GM18861 (cell line): ENCODE results near the gene RHBDF2.
A peak's percentile ranks its signal among the peaks of the same experiment; 100 is the strongest.
"Not testable (repeated sequence)": the region's sequence is repeated elsewhere in the genome, so short reads cannot be mapped to it uniquely, and the experiment has no call there.

Source experiments
- ATAC-seq: cut with Tn5 transposase; IDR thresholded peaks from one replicate; pipeline ENCODE4 v1.9.1; 2021; ENCODE audit not compliant: unreplicated experiment

Gene RHBDF2

DNA sequence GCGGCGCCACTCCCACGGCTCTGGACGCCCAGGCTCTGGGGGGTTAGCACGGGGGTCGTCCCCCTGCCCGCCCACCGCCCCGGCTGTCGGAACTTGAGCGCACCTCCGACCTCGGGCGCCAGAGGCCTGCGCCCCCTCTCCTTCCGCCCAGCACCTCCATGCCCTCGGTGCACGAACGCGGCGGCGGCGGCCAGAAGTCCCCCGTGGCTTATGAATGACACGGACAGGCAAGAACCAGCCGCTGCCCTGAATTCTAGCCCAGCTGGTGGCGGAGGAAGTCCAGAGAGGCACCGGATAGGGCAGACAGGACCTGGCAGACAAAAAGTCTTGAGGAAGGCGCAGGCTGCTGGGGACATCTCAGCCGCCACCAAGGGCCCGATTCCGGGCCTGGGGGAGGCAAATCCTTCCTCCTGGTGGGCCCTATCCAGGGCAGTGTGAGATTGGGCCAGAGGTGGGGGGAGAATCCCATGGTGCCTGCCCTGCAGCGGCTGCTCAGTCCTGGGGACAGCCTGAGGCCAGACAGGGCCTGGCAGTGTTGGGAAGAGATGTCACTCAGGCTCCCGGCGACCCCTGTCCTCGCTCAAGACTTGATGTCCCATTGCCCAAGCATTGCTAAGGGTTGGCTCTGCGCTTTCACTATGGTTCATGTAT lies 37.2 kb upstream of the RHBDF2 start:
- ATAC-seq: no peak

DNA sequence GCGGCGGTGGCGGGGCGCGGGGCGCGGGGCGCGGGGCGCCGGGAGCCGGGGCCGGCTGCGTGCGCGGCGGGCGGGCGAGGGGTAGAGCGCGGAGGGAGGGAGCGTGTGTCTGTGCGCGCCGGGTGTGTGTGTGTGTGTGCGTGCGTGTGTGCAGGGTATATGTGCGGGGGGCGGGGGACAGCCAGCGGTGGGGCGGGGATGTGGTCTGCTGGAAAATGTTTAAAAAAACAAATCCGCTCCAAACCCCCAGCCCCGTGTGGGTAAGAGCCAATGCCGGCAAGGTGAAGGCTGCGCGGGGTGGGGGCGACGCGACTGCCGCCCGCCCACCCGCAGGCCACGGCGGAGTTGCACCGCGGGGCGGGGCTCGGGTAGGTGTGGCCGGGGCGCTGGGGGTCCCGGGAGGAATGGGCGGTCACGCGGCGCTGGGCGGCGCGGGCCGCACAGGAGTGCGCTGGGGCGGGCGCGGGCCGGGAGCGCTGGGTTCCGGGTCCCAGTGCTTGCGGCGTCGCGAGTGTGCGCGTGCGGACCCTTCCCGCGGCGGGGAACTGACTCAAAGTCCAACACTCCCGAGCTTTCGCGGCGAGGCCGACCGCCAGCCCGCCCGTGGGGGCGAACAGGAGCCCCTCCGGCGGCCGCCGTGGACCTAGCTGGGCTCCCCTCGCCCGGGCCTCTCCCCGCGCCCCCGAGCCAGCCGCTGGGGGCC lies 36.5 kb upstream of the RHBDF2 start, which contains the start of gene CYGB:
CYGB (minus strand) TSS at position 132 of the 703 bp plus-strand sequence. CDS start 167 bp downstream, outside the sequence.
- ATAC-seq: no peak

DNA sequence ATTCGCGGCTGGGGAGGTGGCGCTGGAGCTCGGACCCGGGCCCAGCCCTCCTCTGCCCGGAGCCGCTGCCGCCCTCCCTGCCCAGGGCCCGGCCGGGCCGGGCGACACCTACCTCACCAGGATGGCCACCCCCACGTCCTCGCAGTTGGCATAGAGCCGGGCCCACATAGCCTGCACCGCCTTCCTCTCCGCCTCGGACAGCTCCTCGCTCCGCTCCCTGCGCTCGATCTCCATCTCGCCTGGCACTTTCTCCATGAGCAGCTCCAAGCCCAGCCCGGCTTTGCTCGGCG lies 36.0 kb upstream of the RHBDF2 start:
- no peak for ATAC-seq

DNA sequence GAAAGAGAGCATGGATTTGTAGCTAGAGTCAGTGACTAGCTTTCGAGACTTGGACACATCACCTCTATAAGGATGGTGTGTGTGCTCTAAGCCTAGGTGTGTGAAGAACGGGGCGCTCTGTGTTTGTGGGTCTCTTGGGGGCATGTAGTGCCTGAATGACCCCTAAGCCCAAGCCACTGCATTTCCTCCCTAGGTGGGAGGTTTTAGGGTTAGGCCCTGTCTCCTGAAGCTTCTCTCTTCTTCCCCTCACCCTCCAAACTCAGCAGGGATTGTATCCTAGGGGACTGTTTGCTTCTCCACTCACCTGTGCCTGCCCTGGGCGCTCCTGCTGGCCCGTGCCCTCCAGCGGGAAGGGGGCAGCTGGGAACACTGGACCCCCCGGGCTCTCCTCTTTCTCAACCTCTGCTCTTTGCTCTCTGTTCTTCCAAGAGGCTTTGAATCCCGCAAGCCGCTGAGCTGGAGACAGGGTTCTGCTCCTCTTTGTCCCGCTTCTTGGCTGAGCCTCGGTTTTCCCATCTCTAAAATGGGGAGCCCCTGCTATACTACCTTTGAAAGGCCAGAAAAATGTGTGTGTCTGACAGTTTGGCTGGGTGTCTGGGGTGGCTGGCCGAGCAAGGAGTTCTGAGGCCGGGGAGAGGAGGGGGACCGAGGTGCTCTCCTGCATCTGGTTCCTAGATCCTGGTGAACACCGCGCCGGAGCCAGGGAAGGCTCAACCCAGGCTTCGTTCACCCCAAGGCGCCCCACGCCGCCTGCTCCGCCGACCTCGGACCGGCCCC lies 35.5 kb upstream of the RHBDF2 start:
- ATAC-seq: no peak

DNA sequence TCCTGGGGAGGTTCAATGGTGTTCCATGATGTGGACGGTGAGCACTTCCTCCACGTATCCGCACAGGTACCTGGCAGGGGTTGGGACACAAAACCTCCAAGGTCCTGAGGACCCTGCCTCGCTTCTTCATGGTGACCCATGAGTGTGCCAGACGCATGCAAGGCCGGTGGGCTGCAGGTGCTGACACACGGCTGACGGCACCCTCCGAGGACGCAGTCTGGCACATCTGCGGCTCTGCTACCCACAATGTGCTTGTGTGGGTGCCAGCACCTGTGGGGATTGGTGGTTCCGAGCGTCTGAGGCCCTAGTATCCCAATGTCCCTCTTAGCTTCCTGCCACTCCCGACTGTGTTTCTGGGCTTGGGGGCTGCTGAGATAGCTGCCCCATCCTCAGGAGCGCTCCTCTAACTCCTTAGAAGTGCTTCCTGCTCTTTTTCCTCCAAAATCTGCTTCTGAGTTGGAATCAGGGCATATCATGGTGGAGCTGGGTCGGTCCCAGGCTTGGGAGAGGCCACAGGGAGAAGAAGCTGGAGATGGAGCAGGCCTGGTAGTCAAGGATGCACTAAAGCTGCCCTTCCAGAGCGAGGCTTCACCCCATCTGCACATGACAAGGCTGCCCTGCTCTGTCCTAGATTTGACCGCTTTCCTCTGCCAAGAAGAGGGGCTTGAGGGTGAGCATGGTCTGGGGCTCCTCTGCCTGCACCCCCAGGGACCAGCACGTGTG lies 34.7 kb upstream of the RHBDF2 start:
- ATAC-seq: no peak

DNA sequence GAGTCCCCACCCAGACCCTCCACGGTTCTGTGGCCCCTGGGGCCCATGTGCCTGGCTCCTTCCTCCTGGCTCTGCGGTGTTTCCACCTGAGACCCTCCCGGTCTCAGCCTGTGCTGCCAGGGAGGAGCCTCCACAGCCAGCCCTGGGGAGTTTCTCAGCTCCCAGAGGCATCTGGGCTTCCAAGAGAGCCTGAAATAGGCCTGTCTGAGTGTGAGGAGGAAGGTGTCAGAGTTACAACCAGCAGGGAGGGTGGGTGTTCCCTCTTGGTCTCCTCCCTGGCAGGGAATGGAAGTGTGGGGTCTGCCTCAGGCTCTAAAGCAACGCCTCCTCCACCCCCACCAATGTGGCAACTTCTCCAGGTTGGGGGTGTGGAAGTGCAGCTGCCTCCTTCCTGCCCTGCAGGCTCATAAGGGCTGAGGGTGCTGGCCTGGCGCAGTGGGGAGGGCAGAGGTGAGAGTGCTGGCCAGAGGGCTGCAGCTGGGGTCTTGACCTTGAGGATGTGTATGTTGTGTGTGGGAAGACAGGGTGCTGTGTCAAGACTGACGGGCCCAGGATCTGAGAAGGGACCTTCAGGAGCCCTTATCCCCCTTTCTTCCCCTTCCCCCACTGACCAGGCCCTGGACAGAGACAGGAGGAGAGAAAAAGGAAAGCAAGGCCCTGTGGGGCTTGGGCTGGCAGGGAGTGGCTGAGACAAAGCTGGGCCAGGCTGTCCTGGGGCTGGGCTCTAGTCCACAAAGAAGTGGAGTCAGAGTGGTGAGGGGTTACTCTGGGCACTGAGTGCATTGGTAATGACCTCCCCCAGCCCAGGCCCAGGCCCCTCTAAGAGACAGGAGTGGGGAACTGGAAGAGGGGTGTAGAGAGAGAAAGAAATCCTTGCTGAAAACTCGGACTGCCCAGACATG lies 33.9 kb upstream of the RHBDF2 start:
- ATAC-seq: no peak

DNA sequence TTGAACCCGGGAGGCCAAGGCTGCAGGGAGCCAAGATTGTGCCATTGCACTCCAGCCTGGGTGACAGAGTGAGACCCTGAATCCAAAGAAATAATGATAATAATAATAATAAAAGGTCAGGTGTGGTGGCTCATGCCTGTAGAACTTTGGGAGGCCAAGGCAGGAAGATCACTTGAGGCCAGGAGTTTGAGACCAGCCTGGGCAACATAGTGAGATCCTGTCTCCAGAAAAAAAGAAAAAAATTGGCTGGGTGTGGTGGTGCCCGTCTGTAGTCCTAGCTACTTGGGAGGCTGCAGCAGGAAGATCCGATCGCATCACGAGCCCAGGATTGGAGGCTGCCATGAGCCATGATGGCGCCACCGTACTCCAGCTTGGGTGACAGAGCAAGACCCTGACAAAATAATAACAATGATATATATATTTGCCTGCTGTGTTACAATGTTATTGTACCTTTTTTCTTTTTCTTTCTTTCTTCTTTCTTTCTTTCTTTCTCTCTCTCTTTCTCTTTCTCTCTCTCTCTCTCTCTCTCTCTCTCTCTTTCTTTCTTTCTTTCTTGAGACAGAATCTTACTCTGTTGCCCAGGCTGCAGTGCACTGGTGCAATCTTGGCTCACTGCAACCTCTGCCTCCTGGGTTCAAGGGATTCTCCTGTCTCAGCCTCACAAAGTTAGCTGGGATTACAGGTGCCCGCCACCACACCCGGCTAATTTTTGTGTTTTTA lies 32.6 kb upstream of the RHBDF2 start:
- not testable (repeated sequence) for ATAC-seq

DNA sequence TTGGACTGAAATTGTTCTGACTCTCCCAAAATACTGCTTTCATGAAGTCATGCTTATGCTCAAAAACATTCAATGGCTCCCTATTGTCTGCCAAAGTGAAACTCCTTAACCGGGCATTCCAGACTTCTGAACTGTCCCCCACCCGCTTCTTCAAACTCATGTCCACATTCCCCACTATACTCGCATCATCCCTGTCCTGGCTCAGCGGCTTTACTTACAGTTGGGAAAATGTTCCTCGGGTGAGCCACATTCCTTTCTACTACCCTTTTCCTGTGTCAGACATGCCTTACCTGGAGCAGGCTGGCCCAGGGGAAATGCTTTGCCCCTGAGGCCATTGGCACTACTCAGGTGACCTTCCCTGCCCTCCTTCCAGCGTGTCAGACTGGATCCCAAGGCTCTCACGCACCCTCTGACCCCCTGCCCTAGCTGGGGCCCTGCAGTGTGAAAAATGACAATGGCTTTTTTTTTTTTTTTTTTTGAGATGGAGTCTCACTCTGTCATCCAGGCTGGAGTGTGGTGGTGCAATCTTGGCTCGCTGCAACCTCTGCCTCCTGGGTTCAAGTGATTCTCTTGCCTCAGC lies 30.9 kb upstream of the RHBDF2 start:
- ATAC-seq: no peak

DNA sequence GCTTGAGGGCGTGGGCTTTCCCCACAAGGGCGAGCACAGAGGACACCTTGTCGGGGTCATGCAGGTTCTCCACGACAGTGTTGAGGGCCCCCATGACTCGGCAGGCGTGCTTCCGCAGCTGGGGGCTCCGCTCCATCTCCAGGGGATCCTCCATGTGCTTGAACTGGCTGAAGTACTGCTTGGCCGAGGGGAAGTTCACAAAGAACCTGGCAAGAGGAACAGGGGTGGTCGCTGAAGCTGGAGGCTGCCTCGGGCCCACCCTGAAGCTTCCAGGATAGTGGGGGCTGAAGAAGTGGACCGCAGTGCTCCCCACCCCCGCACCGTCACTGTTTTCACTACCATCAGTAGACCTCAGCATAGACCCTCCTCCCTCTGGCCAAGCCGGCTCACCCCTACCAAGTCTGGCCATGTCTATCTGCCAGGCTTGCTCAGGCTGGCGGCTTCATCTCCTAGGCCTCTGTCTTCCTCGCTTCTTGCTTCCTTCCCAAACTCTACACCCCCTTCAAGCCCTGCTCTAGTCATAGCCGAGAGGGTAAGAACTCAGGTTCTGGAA lies 30.3 kb upstream of the RHBDF2 start:
- no peak for ATAC-seq

DNA sequence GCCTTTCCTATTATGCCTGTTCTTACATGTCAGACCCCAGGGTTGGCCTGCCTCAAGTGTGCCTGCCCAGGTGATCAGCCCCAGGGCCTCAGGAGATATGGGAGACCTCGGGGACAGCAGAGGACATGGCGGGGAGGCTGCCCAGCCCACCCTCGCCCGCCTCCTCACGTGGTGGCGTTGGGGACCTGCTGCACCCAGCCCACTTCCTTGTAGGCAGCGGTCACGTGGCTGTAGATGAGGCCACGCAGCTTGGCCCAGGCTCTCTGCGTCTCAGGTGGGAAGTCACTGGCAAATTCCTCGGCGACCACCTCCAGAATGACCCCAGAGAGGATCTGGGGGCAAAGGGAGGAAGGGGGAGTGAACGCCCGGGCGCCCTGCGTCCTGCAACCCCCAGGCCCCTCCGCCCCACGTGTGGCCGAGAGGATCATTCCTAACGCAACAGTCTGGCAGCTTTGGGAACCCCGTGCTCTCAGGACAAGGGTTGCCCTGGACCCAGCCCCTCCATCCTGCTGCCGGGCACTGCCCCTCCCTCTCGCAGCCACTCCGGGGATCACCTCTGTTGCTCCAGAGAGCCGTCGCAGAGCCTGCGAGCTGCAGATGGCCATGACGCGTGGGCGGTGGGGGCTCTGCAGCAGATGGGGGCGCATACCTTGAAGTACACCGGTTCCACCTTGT lies 29.7 kb upstream of the RHBDF2 start:
- ATAC-seq: no peak

DNA sequence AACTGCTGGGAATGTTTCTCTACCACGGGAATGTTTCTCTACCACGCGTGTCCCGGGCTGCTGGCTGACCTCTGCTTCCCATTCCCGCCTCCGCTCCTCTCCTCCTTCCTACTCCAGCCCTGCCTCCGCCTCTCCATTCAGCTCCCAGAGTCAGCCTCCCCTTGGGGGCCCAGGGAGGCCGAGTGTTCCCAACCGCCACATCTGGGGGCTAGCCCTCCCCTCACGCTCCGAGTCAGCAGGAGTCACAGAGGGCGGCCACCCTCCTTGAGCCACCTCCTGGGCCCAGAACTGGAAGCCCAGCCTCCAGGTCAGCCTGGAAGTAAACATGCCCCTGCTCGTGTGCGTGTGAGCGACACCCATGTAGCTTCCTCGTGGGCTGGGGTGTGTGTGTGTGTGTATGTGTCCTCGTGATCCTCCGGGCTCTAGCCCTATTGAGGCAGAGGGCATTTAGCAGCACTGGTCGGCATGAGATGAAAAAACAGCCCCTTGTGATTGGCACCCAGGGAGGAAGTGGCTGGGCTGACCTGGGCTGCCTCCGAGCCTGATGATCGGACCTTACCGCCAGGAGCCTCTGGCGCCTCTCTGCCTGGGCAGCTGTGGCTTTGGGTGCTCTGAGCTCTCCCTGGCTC lies 29.0 kb upstream of the RHBDF2 start:
- no peak for ATAC-seq

DNA sequence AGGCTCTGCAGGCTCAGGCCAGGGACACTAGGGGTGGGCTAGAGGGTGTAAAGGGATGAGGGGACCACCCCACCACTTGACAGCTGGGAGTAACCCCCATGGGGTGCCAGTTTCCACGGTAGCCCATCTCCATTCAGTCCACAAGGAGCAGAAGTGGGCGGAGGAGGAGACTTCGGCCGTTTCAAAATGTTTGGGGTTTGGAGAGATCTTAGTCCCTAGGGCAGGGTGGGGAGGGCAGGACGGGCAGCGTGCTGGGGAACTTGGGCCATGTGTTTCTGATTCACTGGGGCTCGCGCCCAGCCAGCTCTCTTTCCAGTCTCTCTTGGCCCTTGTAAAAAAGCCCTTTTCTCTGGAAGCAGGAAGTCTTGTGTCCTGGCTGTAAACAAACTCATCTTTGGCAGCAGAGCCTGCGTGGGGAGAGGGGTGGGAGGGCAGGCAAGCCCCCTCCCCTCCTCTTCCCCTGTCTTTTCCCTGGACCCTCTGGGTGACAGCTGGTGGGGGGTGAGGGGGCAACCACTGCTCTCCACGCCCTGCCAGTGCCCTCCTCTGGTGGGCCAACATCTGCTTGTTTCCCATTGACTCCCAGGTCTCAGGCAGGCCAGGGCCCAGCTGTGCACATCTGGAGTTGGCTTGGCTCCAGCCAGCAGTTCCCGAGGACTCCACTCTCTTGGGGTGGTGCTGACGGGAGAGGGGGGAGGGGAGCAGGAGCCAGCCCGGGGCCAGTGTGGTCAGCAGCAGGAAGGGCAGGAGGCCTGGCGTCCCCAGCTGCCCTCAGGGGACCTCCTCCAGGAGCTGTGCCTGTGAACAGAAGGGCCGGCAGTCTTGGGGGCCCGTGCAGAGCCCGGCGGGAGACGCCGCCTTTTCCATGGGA lies 28.2 kb upstream of the RHBDF2 start:
- ATAC-seq: no peak

DNA sequence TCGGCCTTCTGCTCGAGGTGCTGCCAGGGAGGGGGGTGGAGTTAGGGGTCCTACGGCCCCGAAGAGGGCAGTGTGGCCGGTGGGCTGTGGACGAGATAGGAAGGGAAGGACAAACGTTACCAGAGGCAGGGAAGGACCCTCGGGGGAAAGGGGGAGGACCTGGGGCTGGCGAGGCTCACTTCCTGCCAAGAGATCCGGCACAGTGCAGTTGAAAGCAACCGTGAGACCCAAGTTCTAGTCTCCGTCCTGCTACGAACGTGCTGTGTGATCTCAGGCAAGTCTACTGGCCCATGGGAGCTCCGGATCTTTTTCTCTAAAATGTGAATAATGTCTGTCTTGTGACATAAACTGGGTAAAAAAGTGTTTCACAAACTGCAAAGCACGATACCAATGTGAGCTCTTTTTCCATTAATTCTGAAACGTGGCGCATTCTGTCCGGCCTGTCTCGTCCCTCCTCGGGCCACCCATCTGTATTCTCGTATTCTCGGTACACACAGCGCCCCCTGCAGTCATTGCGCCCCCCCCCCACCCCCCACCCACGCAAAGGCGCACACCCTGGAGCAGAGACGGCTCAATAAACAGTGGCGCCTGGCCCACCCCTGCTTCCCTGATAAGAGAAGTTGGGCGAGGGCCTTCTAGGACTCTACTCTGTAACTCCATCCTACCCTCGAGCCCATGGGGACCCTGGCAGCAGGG lies 27.5 kb upstream of the RHBDF2 start:
- no peak for ATAC-seq

DNA sequence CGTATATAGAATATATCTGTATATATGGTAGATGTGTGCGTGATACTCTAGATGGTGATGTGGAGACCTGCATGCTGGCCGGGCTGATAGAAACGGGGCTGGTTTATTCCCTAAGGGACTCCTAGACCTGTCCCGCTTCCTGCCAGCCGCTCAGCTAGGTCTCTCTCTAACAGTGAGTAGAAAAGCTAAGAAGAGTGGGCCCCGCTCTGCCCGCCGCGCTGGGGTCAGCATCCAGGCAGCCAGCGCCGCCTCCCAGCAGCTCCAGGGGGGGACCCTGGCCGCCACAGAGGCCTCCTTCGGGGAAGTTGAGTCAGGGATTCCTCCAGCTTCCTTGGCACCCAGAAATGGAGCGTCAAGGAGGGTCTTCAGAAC lies 26.9 kb upstream of the RHBDF2 start:
- ATAC-seq: peak; percentile 32

DNA sequence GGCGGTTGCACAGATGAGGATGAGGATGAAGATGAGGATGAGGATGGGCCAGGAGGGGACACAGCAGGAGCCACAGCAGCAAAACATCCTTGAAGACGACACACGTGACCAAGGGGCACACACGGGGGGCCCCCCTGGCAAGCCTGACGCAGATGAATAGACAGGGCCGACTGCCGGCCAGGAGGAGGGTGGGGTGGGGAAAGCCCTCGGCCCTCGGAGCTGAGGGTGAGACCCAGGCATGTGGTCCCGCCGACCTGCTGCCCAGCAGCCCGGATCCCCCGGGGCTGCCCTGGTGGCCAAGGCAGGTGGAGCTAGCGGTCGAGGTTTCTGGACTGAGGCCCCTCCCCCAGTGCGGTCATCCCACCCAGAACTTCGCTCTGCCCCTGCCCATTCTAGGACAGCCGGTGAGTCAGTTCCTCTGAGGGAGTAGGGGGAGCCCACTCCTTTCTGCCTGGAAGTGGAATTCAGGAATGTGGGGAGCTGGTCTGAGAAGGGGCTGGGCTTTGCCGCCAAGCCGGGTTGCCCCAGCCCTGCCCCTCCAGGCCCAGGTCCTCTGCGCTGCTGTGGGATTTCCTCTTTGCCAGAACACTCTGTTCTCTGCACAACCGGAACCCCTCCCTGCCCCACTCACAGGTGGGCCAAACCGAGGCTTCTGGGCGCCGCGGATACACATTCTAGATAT lies 26.3 kb upstream of the RHBDF2 start:
- ATAC-seq: peak; percentile 52

DNA sequence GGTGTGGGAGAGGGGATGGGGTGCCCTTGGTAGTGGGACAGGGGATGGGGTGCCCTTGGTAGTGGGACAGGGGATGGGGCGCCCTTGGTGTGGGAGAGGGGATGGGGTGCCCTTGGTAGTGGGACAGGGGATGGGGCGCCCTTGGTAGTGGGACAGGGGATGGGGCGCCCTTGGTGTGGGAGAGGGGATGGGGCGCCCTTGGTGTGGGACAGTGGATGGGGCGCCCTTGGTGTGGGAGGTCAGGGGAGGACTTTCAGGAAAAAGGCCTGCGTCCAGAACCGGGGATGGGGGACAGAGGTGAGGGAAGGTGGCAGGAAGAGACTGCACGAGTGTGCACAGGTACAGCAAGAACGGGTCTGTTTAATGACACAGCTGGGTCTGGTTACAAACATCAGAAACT lies 25.8 kb upstream of the RHBDF2 start:
- ATAC-seq: not testable (repeated sequence)
